ENCODE data around the gene CYP26B1.

The CYP26B1 gene

GRCh38 chr2:72157871-72158771, 10.5 kb upstream of the CYP26B1 start:
- TF ChIP-seq CTCF (IDR thresholded peaks at IDR 0.05; ENCODE audit: low read depth, low read length), result no peak
- in situ Hi-C loops (cut with HindIII; ENCODE audit: low sequenced_read_pairs), result no loop called here
- DNase-seq (ENCODE audit: low read depth, low spot score), result no peak
- no peak overlapping the region for H3K4me3 ChIP-seq (ENCODE audit: low read depth, low read length)

GRCh38 chr2:72156872-72157271, 9.2 kb upstream of the CYP26B1 start:
- in situ Hi-C loops (cut with HindIII; ENCODE audit: low sequenced_read_pairs), result no loop called here
- DNase-seq (ENCODE audit: low read depth, low spot score), result no peak
- H3K4me3 ChIP-seq (ENCODE audit: low read depth, low read length), result no peak overlapping the region
- no peak for TF ChIP-seq CTCF (IDR thresholded peaks at IDR 0.05; ENCODE audit: low read depth, low read length)

- in situ Hi-C loops (cut with HindIII; ENCODE audit: low sequenced_read_pairs), result no loop called here
- H3K4me3 ChIP-seq (ENCODE audit: low read depth, low read length), result no peak overlapping the region
- no peak for TF ChIP-seq CTCF (IDR thresholded peaks at IDR 0.05; ENCODE audit: low read depth, low read length)
- no peak for DNase-seq (ENCODE audit: low read depth, low spot score)
Observed at GRCh38 chr2:72155737-72156136, 8.1 kb upstream of the CYP26B1 start.

- TF ChIP-seq CTCF (IDR thresholded peaks at IDR 0.05; ENCODE audit: low read depth, low read length), result no peak
- no peak for DNase-seq (ENCODE audit: low read depth, low spot score)
- no peak overlapping the region for H3K4me3 ChIP-seq (ENCODE audit: low read depth, low read length)
- in situ Hi-C loops (cut with HindIII; ENCODE audit: low sequenced_read_pairs), result no loop called here
Observed at GRCh38 chr2:72155151-72155550, 7.5 kb upstream of the CYP26B1 start.

DNA sequence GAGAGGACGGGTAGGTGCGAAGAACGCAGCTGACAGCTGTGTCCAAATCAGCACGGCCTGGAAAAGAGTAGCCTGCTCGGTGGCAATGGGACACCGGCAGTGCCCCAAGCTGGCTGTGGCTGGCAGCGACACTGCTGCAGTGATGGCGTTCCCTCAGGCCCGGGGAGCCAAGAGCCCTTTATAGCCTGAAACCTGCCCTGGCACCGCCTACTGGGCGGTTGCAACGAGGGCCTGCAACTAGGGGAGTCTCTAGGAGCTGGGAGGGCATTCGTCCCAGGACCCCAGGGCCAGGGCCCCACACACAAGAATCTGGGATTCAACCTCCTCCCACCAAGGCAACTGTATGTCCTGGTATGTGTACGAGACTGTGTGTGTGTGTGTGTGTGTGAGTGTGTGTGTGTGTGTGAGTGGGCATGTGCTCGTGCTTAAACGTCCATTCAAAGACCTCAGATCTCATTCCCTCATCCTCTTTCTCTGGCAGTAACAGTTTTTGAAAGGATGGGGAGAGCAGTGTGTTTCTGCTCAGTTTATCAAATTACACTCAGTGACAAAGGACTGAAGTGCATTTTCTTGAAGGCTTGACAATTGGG, 6.8 kb upstream of the CYP26B1 start:
- in situ Hi-C loops (cut with HindIII; ENCODE audit: low sequenced_read_pairs), result no loop called here
- no peak for DNase-seq (ENCODE audit: low read depth, low spot score)
- H3K4me3 ChIP-seq (ENCODE audit: low read depth, low read length), result no peak overlapping the region
- no peak for TF ChIP-seq CTCF (IDR thresholded peaks at IDR 0.05; ENCODE audit: low read depth, low read length)

- no peak for DNase-seq (ENCODE audit: low read depth, low spot score)
- in situ Hi-C loops (cut with HindIII; ENCODE audit: low sequenced_read_pairs), result no loop called here
- no peak overlapping the region for H3K4me3 ChIP-seq (ENCODE audit: low read depth, low read length)
- no peak for TF ChIP-seq CTCF (IDR thresholded peaks at IDR 0.05; ENCODE audit: low read depth, low read length)
Observed at GRCh38 chr2:72153924-72154323, 6.3 kb upstream of the CYP26B1 start.
